Measurements from ENCODE around the gene SERBP1. TPM values are rescaled to one million over a fixed set of nuclear protein-coding genes. Genes with fewer than 3 reads are reported as not detected.

SERBP1 gene
- total and polyA plus RNA-seq, 2 of the 8 experiments (the other 6 are each of a cell fraction or from before 2014, with no cell fraction given): 229 to 536 TPM

DNA sequence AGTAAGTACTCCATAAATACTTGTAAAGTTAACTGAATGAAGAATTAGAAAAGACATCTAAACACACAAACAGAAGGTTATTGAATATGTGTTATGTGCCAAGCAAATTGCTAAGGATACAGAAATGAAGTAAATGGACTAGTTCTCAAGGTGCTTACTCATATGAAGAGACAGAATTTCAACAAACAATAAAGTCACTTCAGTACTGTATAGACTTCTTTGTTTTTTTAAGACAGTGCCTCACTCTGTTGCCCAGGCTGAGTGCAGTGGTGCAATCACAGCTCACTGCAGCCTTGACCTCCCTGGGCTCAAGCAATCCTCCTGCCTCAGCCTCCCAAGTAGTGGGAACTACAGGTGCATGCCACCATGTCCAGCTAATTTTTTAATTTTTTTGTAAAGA lies 57.3 kb downstream of the SERBP1 start (continued):
- TF ChIP-seq KDM5A (IDR thresholded peaks at IDR 0.05; ENCODE audit: low read length) (no peak), EZH2 (IDR thresholded peaks at IDR 0.05; ENCODE audit: low read depth, low read length, severe bottlenecking) (no peak), RFX5 (IDR thresholded peaks at IDR 0.05; ENCODE audit: borderline replicate concordance, low read depth, low read length) (no peak), NANOG (IDR thresholded peaks at IDR 0.05; ENCODE audit: insufficient read depth, low read depth, low read length, poor library complexity, severe bottlenecking) (no peak), SUZ12 (IDR thresholded peaks at IDR 0.05; ENCODE audit: low read length) (no peak), CBX5 (IDR thresholded peaks at IDR 0.05; ENCODE audit: low read depth, low read length) (no peak), POLR2A (IDR thresholded peaks at IDR 0.05; ENCODE audit: control extremely low read depth in 1 of 2, low read depth in 2 of 2, low read length in 2 of 2) (no peak), SAP30 (IDR thresholded peaks at IDR 0.05; ENCODE audit: insufficient read depth, insufficient replicate concordance, low read length) (no peak), HDAC6 (IDR thresholded peaks at IDR 0.05; ENCODE audit: low read depth, low read length) (no peak), TBP (IDR thresholded peaks at IDR 0.05; ENCODE audit: low read depth, low read length) (no peak), NRF1 (IDR thresholded peaks at IDR 0.05; ENCODE audit: low read depth, low read length) (no peak), EGR1 (IDR thresholded peaks at IDR 0.05; ENCODE audit: borderline replicate concordance, low read depth, low read length) (no peak), FOSL1 (IDR thresholded peaks at IDR 0.05; ENCODE audit: insufficient read depth, low read depth, low read length) (no peak), CTBP2 (IDR thresholded peaks at IDR 0.05; ENCODE audit: borderline replicate concordance, insufficient read depth, insufficient read length, low read length) (no peak), TEAD4 (IDR thresholded peaks at IDR 0.05; ENCODE audit: low read depth, low read length) (no peak), BCL11A (IDR thresholded peaks at IDR 0.05; ENCODE audit: low read depth in 2 of 2, low read length in 2 of 2) (no peak), SIN3A (conservative IDR thresholded peaks at IDR 0.05 in 1 of 2, IDR thresholded peaks at IDR 0.05 in 1 of 2; ENCODE audit: low read depth in 1 of 2, low read length in 2 of 2) (no peak), BACH1 (IDR thresholded peaks at IDR 0.05; ENCODE audit: low read length) (no peak), BRCA1 (IDR thresholded peaks at IDR 0.05; ENCODE audit: low read depth, low read length) (no peak)
